Epithelial cell of prostate (primary cell): ENCODE data around the gene EML6.
"Not testable (repeated sequence)": the region's sequence is repeated elsewhere in the genome, so short reads cannot be mapped to it uniquely, and the experiment has no call there.

Source experiments
- DNase-seq: peaks from one replicate; pipeline ENCODE4 v3.0.0-alpha.2; 2011; ENCODE audit warnings: low read depth, low spot score
- H3K27ac ChIP-seq: fragments of 450-650 bp; 2 replicates; pipeline ENCODE4 v1.5.1; 2017; ENCODE audit warnings: mild to moderate bottlenecking

EML6 gene

GRCh38 chr2:54866868-54867267 is 143.4 kb downstream of the EML6 start:
- DNase-seq: no peak
- no peak overlapping the region for H3K27ac ChIP-seq

- H3K27ac ChIP-seq: no peak overlapping the region
- no peak for DNase-seq
These were observed 144.0 kb downstream of the EML6 start for GRCh38 chr2:54867457-54867856.

DNA sequence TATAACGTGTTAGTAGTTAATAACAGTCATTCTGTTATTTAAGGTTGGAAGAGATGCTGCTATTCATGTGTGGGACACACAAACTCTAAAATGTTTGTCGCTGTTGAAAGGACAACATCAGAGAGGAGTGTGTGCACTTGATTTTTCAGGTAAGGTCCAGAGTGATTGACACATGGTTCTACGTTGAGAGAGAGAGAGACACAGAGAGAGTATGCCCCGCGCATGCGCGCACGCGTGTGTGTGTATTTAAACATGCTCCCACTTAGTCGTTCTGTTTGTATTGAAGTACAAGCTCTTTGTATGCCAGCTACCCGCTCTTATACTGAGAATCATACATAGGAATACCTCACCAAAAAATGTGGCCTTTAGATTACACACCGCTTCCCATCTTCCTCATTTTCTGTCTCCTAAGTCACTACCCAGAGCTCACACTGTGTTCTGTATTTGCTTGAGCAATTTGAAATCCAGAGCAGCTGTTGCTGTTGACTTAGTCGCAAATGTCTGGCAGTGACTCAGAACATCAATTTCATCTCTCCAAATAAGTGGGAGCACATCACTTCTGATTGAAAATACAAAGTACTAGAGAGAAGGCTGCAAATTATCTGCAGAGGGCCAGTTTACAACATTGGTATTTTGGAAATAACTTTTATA is 148.1 kb downstream of the EML6 start:
- no peak for DNase-seq
- no peak overlapping the region for H3K27ac ChIP-seq

DNA sequence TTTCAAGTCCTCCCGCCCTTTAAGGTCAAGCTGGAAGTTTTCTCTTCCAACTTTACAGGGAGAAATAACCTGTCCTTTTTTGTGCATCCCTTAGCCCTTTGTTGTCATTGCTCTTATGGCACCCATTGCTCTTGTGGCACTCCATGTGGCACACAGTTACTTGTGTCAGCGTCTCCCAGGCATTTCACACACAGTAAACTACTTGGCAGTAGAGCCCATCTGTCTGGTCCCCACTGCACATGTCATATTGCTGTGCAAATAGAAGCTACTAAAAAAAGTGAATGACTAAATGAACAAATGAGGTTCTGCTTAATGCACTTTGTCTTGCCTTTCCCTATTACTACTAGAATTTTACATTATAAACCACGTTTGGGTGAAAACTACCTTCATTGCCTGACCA is 149.3 kb downstream of the EML6 start:
- no peak overlapping the region for H3K27ac ChIP-seq
- no peak for DNase-seq

GRCh38 chr2:54873236-54873635 is 149.8 kb downstream of the EML6 start:
- H3K27ac ChIP-seq, DNase-seq: not testable (repeated sequence)

DNA sequence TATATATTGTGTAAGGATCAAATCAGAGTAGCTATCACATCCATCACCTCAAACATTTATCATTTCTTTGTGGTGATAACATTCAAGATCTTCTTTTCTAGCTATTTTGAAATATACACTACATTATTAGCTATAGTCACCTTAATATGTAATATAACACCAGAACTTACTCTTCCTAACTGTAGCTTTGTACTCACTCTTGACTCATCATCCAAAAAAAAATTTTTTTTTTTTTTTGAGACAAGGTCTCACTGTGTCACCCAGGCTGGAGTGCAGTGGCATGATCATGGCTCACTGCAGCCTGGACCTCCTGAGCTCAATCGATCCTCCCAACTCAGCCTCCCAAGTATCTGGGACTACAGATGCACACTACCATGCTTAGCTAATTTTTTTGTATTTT is 153.3 kb downstream of the EML6 start:
- DNase-seq: no peak
- H3K27ac ChIP-seq: no peak overlapping the region

- no peak for DNase-seq
These were observed 154.7 kb downstream of the EML6 start for GRCh38 chr2:54878182-54878581.

DNA sequence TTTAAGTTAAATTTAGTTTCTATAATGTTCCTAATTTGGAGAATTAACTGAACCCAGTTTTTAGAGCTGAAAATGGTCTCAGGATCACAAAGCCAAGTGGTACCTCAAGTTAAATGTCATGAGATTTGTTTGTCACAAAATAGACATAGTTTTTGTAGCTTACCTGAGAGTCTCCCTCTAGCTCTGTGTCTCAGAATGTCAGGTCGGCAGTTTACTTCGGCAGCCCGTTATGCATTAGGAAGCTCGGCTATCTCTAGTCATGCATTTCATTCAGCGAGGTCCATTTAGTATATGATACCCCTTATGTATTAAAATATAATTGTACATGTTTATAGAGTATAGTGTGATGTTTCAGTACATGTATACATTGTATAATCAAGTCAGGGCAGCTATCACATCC is 155.6 kb downstream of the EML6 start:
- no peak overlapping the region for H3K27ac ChIP-seq
- DNase-seq: no peak

More at GRCh38 chr2:54878182-54878581, 154.7 kb downstream of the EML6 start:
- no peak overlapping the region for H3K27ac ChIP-seq

DNA sequence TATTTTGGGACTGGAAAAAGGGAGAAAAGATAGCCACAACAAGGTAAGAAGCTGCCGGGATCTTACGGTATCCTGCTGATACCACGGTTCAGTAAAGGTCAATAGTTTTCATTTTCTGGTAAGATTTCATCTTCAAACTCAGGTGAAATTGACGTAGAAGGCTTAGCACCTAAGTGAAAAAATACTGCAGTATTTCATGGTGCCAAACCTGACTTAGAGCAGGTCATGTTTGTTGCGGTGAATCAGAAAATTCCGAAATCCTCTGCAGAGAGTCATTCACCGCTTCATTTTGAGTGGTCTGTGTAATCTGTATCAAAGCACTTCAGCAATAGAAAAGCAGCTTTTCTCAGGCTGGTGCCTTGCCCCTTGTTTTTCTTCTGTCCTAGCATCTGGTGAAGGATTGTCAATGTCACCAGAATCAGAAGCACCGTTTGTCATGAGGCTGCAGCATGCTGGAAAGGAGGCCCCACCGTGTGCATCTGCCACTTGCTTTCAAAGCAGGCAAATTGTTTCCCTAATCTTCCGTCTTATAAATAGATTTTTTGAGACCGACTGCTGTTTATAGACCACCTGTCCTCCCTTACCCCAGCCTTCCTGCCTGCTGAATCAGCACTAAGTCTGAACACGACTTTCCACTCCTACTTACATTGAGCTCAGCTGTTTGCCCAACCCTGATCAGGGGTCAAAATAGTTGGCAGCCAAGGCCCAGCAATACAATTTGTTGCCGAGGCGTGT is 156.3 kb downstream of the EML6 start:
- no peak overlapping the region for H3K27ac ChIP-seq
- no peak for DNase-seq

DNA sequence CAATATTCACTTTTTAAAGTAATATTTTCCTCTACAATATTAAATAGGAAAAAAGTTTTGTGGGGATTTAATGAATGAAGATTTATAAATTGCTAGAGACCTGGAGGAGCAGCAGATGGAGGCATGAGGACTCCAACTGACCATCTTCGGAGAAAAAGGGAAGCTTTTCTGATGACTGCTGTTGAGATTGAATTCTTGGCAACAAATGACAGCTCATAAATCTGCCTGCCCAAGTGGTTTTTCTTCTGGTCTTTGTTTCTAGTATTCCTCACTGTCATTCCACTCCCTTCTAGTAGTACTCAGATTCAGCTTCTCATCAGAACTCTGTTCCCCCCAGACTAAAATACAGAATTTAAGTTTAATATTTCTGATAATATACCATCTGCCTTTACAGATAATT is 157.0 kb downstream of the EML6 start:
- H3K27ac ChIP-seq: no peak overlapping the region
- no peak for DNase-seq

GRCh38 chr2:54881759-54882158 is 158.3 kb downstream of the EML6 start:
- no peak overlapping the region for H3K27ac ChIP-seq
- no peak for DNase-seq

- DNase-seq: no peak
- no peak overlapping the region for H3K27ac ChIP-seq
These were observed 162.4 kb downstream of the EML6 start for GRCh38 chr2:54885891-54886290.

- DNase-seq: no peak
- no peak overlapping the region for H3K27ac ChIP-seq
These were observed 164.5 kb downstream of the EML6 start for GRCh38 chr2:54887850-54888545.

GRCh38 chr2:54889053-54889452 is 165.6 kb downstream of the EML6 start:
- no peak overlapping the region for H3K27ac ChIP-seq
- DNase-seq: no peak

- DNase-seq: no peak
- no peak overlapping the region for H3K27ac ChIP-seq
These were observed 168.4 kb downstream of the EML6 start for GRCh38 chr2:54891909-54892308.

- H3K27ac ChIP-seq: no peak overlapping the region
- DNase-seq: no peak
These were observed 171.0 kb downstream of the EML6 start for GRCh38 chr2:54894467-54894866.

GRCh38 chr2:54895730-54896129 is 172.3 kb downstream of the EML6 start:
- H3K27ac ChIP-seq: no peak overlapping the region
- DNase-seq: no peak

GRCh38 chr2:54897420-54898310 is 174.2 kb downstream of the EML6 start:
- H3K27ac ChIP-seq: no peak overlapping the region
- DNase-seq: no peak

DNA sequence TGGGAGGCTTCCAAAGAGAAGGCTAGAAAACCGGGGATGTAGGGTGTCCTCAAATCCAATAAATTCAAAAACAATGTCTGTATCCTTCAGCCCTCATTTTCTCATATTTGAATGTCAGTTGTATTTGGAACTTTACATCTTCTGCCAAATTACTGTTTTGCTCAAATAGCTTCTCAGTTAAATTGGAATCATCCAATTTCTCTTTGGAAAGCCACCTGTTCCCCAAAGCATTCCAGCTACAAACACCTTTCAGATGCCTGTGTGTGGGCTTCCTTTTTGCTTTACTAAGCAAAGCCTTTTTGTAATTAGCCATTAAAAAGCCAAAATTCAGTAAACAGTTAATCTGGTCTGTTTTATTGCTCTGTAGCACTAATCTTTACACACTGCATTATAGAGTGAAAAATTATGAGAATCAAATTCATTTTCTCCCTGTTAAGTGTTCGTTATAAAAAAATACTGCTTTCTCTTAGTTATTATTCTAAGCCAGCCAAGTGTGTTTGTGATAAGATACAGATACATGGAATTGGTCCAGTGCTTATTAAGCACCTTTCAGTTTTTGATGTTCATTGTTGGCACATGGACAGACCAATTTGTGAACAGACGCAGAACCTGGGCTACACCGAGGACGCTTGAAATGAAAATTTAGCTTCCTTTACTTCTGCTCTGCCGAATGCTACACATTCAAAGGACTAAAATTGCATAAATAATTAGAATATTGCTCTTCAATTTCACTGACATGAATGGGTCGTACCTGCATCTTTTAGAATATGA is 175.2 kb downstream of the EML6 start:
- DNase-seq: no peak
- H3K27ac ChIP-seq: no peak overlapping the region
